CD4-positive, CD25-positive, alpha-beta regulatory T cell (primary cell): ENCODE data around the gene USP25. TPM values are rescaled to one million over a fixed set of nuclear protein-coding genes. Genes with fewer than 3 reads are reported as not detected.

ENCODE experiments used
- ATAC-seq, 2 donors: fragments of 150-1000 bp; cut with Tn5 transposase; one replicate each; pipeline ENCODE4 v1.10.0; 2021; ENCODE audit warnings: low read depth in 2 of 2, moderate number of reproducible peaks in 2 of 2, moderate library complexity in 1 of 2
- DNase-seq, 3 donors: peaks; one replicate each; pipeline versions ENCODE4 v3.0.0 to v3.0.0-alpha.2; 2012 to 2022; ENCODE audit warnings: mixed read lengths in 1 of 3
- H3K27ac ChIP-seq: one replicate; pipeline ENCODE4 v1.7.0; 2013; ENCODE audit warnings: mild to moderate bottlenecking, low read length; ENCODE audit not compliant: insufficient read depth, poor library complexity, severe bottlenecking
- H3K27me3 ChIP-seq: one replicate; pipeline ENCODE4 v1.7.0; 2013; ENCODE audit warnings: low read length; ENCODE audit not compliant: control insufficient read depth, insufficient read depth
- H3K36me3 ChIP-seq: one replicate; pipeline ENCODE4 v1.7.0; 2013; ENCODE audit warnings: mild to moderate bottlenecking, low read length, moderate library complexity; ENCODE audit not compliant: control insufficient read depth, insufficient read depth
- H3K4me1 ChIP-seq: 2 replicates; pipeline ENCODE4 v1.7.0; 2013; ENCODE audit warnings: mild to moderate bottlenecking, low read length; ENCODE audit not compliant: insufficient read depth, control insufficient read depth, poor library complexity, severe bottlenecking
- H3K4me3 ChIP-seq: one replicate; pipeline ENCODE4 v1.7.0; 2013; ENCODE audit warnings: low read depth, mild to moderate bottlenecking, low read length, moderate library complexity
- H3K9me3 ChIP-seq, 2 experiments: 1 replicate in 1 of 2; 2 replicates in 1 of 2; pipeline ENCODE4 v1.7.0; 2013; ENCODE audit warnings: low read length in 2 of 2, mild to moderate bottlenecking in 1 of 2, moderate library complexity in 1 of 2; ENCODE audit not compliant: control insufficient read depth in 2 of 2
- H3K27ac Mint-ChIP-seq, 3 donors: one replicate each; pipeline ENCODE4 v1.8.0; 2020 to 2022; ENCODE audit warnings: mild to moderate bottlenecking in 3 of 3, mixed read lengths in 3 of 3, moderate library complexity in 2 of 3
- H3K27me3 Mint-ChIP-seq: one replicate; pipeline ENCODE4 v1.8.0; 2022; ENCODE audit warnings: mild to moderate bottlenecking, mixed read lengths
- H3K36me3 Mint-ChIP-seq: one replicate; pipeline ENCODE4 v1.8.0; 2020; ENCODE audit warnings: mixed read lengths
- H3K4me1 Mint-ChIP-seq, 4 donors: one replicate each; pipeline ENCODE4 v1.8.0; 2020 to 2022; ENCODE audit warnings: mixed read lengths in 4 of 4, mild to moderate bottlenecking in 1 of 4
- H3K4me3 Mint-ChIP-seq, 4 donors: one replicate each; pipeline ENCODE4 v1.8.0; 2020 to 2022; ENCODE audit warnings: mild to moderate bottlenecking in 4 of 4, mixed read lengths in 4 of 4, moderate library complexity in 3 of 4
- H3K9me3 Mint-ChIP-seq, 7 donors: one replicate each; pipeline ENCODE4 v1.8.0; 2020 to 2022; ENCODE audit warnings: mixed read lengths in 7 of 7, mild to moderate bottlenecking in 3 of 7, moderate library complexity in 2 of 7
- polyA plus RNA-seq, 4 donors: library from polyadenylated mRNA; unstranded; fragments of 300-500 nt; fragmentation: Illumina TruSeq; gene quantifications; one replicate each; pipeline ENCODE4 v1.2.3, GENCODE V29; 2021
- total RNA-seq: library from RNA; stranded (reverse); gene quantifications from one replicate; pipeline ENCODE4 v1.2.3, GENCODE V29; 2022

Gene USP25
- 64.6 TPM for total RNA-seq
- polyA plus RNA-seq, result 10 to 100 TPM in 2 of 4 donors, 1 to 10 TPM in 2; 6.6 to 12.9 (median 9.6) TPM

DNA sequence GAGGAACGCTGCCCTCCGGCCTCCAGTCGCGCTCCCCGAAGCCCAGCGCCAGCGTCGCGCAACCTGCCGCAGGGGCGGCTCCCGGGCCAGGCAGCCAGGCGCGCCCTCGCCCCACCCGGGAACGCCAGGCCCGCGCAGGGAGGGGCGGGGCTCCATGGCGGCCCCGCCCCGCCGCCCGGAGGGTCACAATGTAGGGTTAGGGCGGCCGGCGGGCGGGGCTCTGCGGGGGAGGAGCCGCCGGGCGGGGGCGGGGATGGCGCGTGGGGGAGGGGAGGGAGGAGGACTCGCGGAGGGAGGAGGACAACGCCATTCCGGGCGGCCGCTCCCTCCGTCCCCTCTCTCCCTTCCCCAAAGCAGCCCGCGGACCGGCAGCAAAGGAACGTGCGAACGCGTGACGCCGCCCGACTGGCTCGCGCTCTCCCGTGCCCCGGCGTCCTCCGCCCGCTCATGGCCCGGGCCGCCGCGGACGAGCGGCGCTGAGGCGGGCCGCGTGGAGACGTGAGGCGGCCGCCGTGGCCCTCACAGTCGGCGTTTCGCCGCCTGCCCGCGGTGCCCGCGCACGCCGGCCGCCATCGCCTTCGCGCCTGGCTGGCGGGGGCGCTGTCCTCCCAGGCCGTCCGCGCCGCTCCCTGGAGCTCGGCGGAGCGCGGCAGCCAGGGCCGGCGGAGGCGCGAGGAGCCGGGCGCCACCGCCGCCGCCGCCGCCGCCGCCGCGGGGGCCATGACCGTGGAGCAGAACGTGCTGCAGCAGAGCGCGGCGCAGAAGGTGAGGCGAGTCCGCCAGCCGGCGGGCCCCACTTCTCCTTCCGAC lies at the start of gene USP25:
Gene USP25, plus strand, starts transcription at position 309 of the 810 bp plus-strand sequence. Its CDS starts 412 bp downstream, at position 721.
- Mint-ChIP-seq H3K36me3 (no peaks in the 10 kb centered on the region), H3K27ac (peak within 1 kb of the TSS; percentile 91 to 96 (median 94)), H3K9me3 (no peaks in the 10 kb centered on the region), H3K4me3 (peak within 1 kb of the TSS; percentile 91 to 98 (median 95)), H3K4me1 (peaks cover 14 to 45% (median 31%) of the 10 kb centered on the region in 4 donors), H3K27me3 (peaks cover 39% of the 10 kb centered on the region)
- DNase-seq (peak; percentile 83 to 87 (median 87)), ATAC-seq (peak; percentile 80 to 83)
- Histone ChIP-seq H3K4me3 (peak within 1 kb of the TSS; percentile 97), H3K27ac (peak within 1 kb of the TSS; percentile 82), H3K27me3 (peaks cover 10% of the 10 kb centered on the region), H3K4me1 (peaks cover 41% of the 10 kb centered on the region), H3K36me3 (no peaks in the 10 kb centered on the region), H3K9me3 (no peaks in the 10 kb centered on the region)

GRCh38 chr21:15682186-15682895 lies 47.4 kb upstream of the USP25 start:
- Mint-ChIP-seq H3K9me3 (no peaks in the 10 kb centered on the region), H3K36me3 (peaks cover 4% of the 10 kb centered on the region), H3K4me1 (peaks cover 0 to 7% (median under 1%) of the 10 kb centered on the region in 4 donors), H3K27ac (peak overlapping the region in 1 of 3 donors; percentile 66), H3K4me3 (no peak overlapping the region), H3K27me3 (peaks cover 18% of the 10 kb centered on the region)
- DNase-seq (peak in 1 of 3 donors; percentile 55), ATAC-seq (no peak)
- no peaks in the 10 kb centered on the region for H3K36me3 ChIP-seq
- H3K4me1 ChIP-seq, result no peaks in the 10 kb centered on the region
- no peaks in the 10 kb centered on the region for H3K9me3 ChIP-seq
- H3K27me3 ChIP-seq, result peaks cover 3% of the 10 kb centered on the region
- no peak overlapping the region for H3K4me3 ChIP-seq
- H3K27ac ChIP-seq, result no peak overlapping the region

DNA sequence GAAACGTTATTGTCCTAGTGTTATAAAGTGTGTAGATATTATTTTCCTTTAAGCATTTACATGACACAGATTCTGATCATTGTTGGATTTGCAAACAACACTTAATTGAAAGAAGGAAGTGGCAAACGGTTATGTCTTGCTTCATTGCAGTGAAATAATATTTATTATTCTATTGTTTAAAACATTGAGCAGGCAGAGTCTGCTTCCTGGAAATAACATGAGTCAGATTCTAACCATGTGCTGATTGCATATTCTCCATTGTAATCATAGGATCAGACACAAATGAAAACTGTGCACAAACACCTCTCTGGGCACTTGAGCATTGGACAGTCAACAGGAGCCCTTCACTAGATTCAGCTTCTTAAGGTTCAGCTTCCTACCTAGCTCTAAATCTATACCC lies 46.8 kb upstream of the USP25 start:
- peaks cover 3% of the 10 kb centered on the region for H3K27me3 ChIP-seq
- H3K4me3 ChIP-seq, result no peak overlapping the region
- H3K27me3 Mint-ChIP-seq, result peaks cover 16% of the 10 kb centered on the region
- no peak for ATAC-seq
- H3K27ac Mint-ChIP-seq, result no peak overlapping the region
- H3K27ac ChIP-seq, result no peak overlapping the region
- no peak overlapping the region for H3K4me3 Mint-ChIP-seq
- no peaks in the 10 kb centered on the region for H3K9me3 ChIP-seq
- H3K36me3 ChIP-seq, result no peaks in the 10 kb centered on the region
- no peaks in the 10 kb centered on the region for H3K9me3 Mint-ChIP-seq
- no peaks in the 10 kb centered on the region for H3K4me1 ChIP-seq
- peaks cover 4% of the 10 kb centered on the region for H3K36me3 Mint-ChIP-seq
- DNase-seq, result peak in 1 of 3 donors; percentile 27
- H3K4me1 Mint-ChIP-seq, result peaks cover 0 to 7% (median under 1%) of the 10 kb centered on the region in 4 donors

DNA sequence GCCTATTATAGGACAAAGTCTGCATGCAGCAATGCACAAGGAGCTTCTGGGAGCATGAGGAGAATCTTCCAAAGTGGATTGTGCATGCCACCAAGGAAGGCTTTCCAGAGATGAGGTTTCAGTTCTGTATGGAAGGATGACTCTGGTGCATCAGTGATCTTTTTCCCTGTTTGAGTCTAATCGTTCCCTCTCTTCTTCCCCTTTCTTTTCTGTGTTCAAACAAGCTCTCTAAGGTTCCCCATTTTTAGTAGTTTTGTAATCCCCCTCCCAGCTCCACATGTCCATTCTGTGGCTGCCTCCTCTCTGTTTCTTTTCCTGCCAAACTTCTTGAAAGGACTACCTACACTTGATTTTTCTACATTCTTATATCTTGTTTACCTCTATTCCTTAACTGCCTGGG lies 43.3 kb upstream of the USP25 start:
- peaks cover 4% of the 10 kb centered on the region for H3K36me3 Mint-ChIP-seq
- ATAC-seq (no peak), DNase-seq (no peak)
- peaks cover 3% of the 10 kb centered on the region for H3K27me3 ChIP-seq
- H3K4me1 ChIP-seq, result no peaks in the 10 kb centered on the region
- H3K4me3 ChIP-seq, result no peak overlapping the region
- H3K9me3 ChIP-seq, result no peaks in the 10 kb centered on the region
- no peak overlapping the region for H3K27ac Mint-ChIP-seq
- H3K4me3 Mint-ChIP-seq, result no peak overlapping the region
- H3K4me1 Mint-ChIP-seq, result peaks cover 0 to 7% (median under 1%) of the 10 kb centered on the region in 4 donors
- no peak overlapping the region for H3K27ac ChIP-seq
- no peaks in the 10 kb centered on the region for H3K36me3 ChIP-seq
- H3K27me3 Mint-ChIP-seq, result peaks cover 24% of the 10 kb centered on the region
- peaks cover 0 to under 1% (median 0%) of the 10 kb centered on the region in 7 donors for H3K9me3 Mint-ChIP-seq

GRCh38 chr21:15687208-15687607 lies 42.6 kb upstream of the USP25 start:
- DNase-seq (no peak), ATAC-seq (no peak)
- no peak overlapping the region for H3K4me3 ChIP-seq
- Mint-ChIP-seq H3K27me3 (peaks cover 26% of the 10 kb centered on the region), H3K4me3 (no peak overlapping the region), H3K27ac (no peak overlapping the region), H3K9me3 (peaks cover 0 to 1% (median 0%) of the 10 kb centered on the region in 7 donors), H3K4me1 (peaks cover 0 to 7% (median under 1%) of the 10 kb centered on the region in 4 donors), H3K36me3 (peaks cover 4% of the 10 kb centered on the region)
- no peaks in the 10 kb centered on the region for H3K9me3 ChIP-seq
- no peaks in the 10 kb centered on the region for H3K36me3 ChIP-seq
- no peaks in the 10 kb centered on the region for H3K4me1 ChIP-seq
- H3K27me3 ChIP-seq, result peaks cover 5% of the 10 kb centered on the region
- H3K27ac ChIP-seq, result no peak overlapping the region

DNA sequence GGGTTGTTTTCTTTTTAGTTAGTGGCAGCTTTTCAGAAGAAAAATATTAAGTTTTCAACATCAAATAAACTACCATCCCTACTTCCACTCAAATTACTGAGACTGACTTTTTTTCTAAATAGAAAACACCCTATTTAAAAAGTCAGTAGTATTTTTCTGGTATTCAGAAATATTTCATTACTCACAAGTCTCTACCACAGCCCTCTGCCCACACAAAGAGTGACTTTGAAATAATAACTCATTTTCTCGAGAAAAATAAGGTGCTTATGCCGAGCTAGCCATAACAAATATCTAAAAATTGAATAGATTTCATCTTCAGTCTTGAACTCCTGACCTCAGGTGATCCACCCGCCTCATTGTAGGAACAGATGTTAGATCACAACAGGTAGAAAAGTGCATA lies 41.8 kb upstream of the USP25 start:
- Histone ChIP-seq H3K4me1 (no peaks in the 10 kb centered on the region), H3K27ac (no peak overlapping the region), H3K27me3 (peaks cover 6% of the 10 kb centered on the region), H3K36me3 (no peaks in the 10 kb centered on the region), H3K4me3 (no peak overlapping the region), H3K9me3 (no peaks in the 10 kb centered on the region)
- Mint-ChIP-seq H3K27me3 (peaks cover 26% of the 10 kb centered on the region), H3K9me3 (peaks cover 0 to 1% (median 0%) of the 10 kb centered on the region in 7 donors), H3K27ac (no peak overlapping the region), H3K4me1 (no peaks in the 10 kb centered on the region), H3K36me3 (peaks cover 4% of the 10 kb centered on the region), H3K4me3 (no peak overlapping the region)
- ATAC-seq, result no peak
- DNase-seq, result no peak

GRCh38 chr21:15688809-15689208 lies 41.0 kb upstream of the USP25 start:
- Mint-ChIP-seq H3K4me1 (no peaks in the 10 kb centered on the region), H3K27ac (no peak overlapping the region), H3K9me3 (peaks cover 0 to 1% (median 0%) of the 10 kb centered on the region in 7 donors), H3K27me3 (peaks cover 26% of the 10 kb centered on the region), H3K36me3 (peaks cover 2% of the 10 kb centered on the region), H3K4me3 (no peak overlapping the region)
- no peak overlapping the region for H3K4me3 ChIP-seq
- H3K27me3 ChIP-seq, result peaks cover 6% of the 10 kb centered on the region
- H3K36me3 ChIP-seq, result no peaks in the 10 kb centered on the region
- H3K9me3 ChIP-seq, result no peaks in the 10 kb centered on the region
- no peak overlapping the region for H3K27ac ChIP-seq
- no peak for ATAC-seq
- peak in 2 of 3 donors; percentile 6 to 48 for DNase-seq
- no peaks in the 10 kb centered on the region for H3K4me1 ChIP-seq
